ENCODE results near the gene FN1. TPM values are rescaled to one million over a fixed set of nuclear protein-coding genes. Genes with fewer than 3 reads are reported as not detected.

Gene FN1
- total and polyA plus RNA-seq, 2 donors (not counting 3 experiments of a cell fraction or from before 2014, with no cell fraction given): 3,221 to 3,740 TPM

- H3K4me1 ChIP-seq (ENCODE audit: control insufficient read depth, extremely low read depth, insufficient read depth, low read length): peaks cover 20% of the 10 kb centered on the region
- H3K9me3 ChIP-seq (replicated peaks; ENCODE audit: control insufficient read depth, insufficient read depth, low read length): no peaks in the 10 kb centered on the region
- dilution Hi-C loops (cut with MboI; ENCODE audit: extremely low pct_ligation_motif_present, low sequenced_read_pairs) (no loop called here), intact Hi-C loops (cut with micrococcal nuclease) (no loop called here)
- peak overlapping the region; percentile 64 for H2AFZ ChIP-seq (ENCODE audit: low read depth, low read length)
- CTCF ChIA-PET: interaction anchor here (1.6 to 2.5 kb wide), 2 partner anchors 12 to 387 kb away, joined by 4 to 9 read pairs; no protein-coding TSS in a partner anchor
- FAIRE-seq: no peak
- H3K79me2 ChIP-seq (ENCODE audit: control insufficient read depth, insufficient read depth, low read length): no peaks in the 10 kb centered on the region
- BruUV-seq (replicated peaks): no TSS peak
- H3K27ac ChIP-seq (ENCODE audit: insufficient read depth, low read depth, low read length): no peak overlapping the region
- DNase-seq (ENCODE audit: low read depth, low spot score): no peak
- POLR2A ChIA-PET: no interaction called here
- no peaks in the 10 kb centered on the region for H3K9me1 ChIP-seq (replicated peaks; ENCODE audit: control insufficient read depth, extremely low read depth, insufficient read depth, low read length)
- H3K9ac ChIP-seq (replicated peaks; ENCODE audit: extremely low read depth, insufficient read depth, low read length): no peak overlapping the region
- no peaks in the 10 kb centered on the region for H3K27me3 ChIP-seq (ENCODE audit: control insufficient read depth in 2 of 2, insufficient read depth in 2 of 2, low read length in 2 of 2)
- no peaks in the 10 kb centered on the region for H4K20me1 ChIP-seq (replicated peaks; ENCODE audit: control insufficient read depth, extremely low read depth, insufficient read depth, low read length)
- H3K36me3 ChIP-seq (ENCODE audit: control insufficient read depth in 2 of 2, extremely low read depth in 1 of 2, insufficient read depth in 2 of 2, low read length in 2 of 2): no peaks in the 10 kb centered on the region
- TF ChIP-seq POLR2AphosphoS5 (IDR thresholded peaks at IDR 0.05; ENCODE audit: insufficient read depth, low read depth, low read length) (no peak), GATA2 (IDR thresholded peaks at IDR 0.05; ENCODE audit: insufficient read depth, insufficient read length, low read depth, low read length) (no peak), CTCF (IDR thresholded peaks at IDR 0.05; ENCODE audit: extremely low read depth in 1 of 2, insufficient read depth in 1 of 2, low read depth in 1 of 2, low read length in 2 of 2) (no peak), POLR2A (IDR thresholded peaks at IDR 0.05; ENCODE audit: low read depth, low read length) (no peak), MAX (IDR thresholded peaks at IDR 0.05; ENCODE audit: insufficient read depth, insufficient read length) (no peak), FOS (IDR thresholded peaks at IDR 0.05; ENCODE audit: borderline replicate concordance, insufficient read depth, low read length) (no peak), MYC (IDR thresholded peaks at IDR 0.05; ENCODE audit: low read depth, low read length) (no peak), JUN (IDR thresholded peaks at IDR 0.05; ENCODE audit: borderline replicate concordance, insufficient read depth, insufficient read length, low read depth) (no peak), EZH2 (IDR thresholded peaks at IDR 0.05; ENCODE audit: borderline replicate concordance, low read depth, low read length, severe bottlenecking) (no peak)
- H3K4me3 ChIP-seq (replicated peaks in 1 of 3; ENCODE audit: insufficient read depth in 1 of 3, low read depth in 1 of 3, low read length in 3 of 3): no peak overlapping the region
- no peak overlapping the region for H3K4me2 ChIP-seq (ENCODE audit: insufficient read depth, low read length)
Observed at GRCh38 chr2:215441560-215442400, 5.9 kb upstream of the FN1 start.

Measured in endothelial cell of umbilical vein (primary cell).